ENCODE data around the gene QRFP. TPM values are rescaled to one million over a fixed set of nuclear protein-coding genes. Genes with fewer than 3 reads are reported as not detected.
A peak's percentile ranks its signal among the peaks of the same experiment; 100 is the strongest.

QRFP gene
- total and polyA plus RNA-seq, 2 of the 8 experiments (the other 6 are each of a cell fraction or from before 2014, with no cell fraction given), result not detected

DNA sequence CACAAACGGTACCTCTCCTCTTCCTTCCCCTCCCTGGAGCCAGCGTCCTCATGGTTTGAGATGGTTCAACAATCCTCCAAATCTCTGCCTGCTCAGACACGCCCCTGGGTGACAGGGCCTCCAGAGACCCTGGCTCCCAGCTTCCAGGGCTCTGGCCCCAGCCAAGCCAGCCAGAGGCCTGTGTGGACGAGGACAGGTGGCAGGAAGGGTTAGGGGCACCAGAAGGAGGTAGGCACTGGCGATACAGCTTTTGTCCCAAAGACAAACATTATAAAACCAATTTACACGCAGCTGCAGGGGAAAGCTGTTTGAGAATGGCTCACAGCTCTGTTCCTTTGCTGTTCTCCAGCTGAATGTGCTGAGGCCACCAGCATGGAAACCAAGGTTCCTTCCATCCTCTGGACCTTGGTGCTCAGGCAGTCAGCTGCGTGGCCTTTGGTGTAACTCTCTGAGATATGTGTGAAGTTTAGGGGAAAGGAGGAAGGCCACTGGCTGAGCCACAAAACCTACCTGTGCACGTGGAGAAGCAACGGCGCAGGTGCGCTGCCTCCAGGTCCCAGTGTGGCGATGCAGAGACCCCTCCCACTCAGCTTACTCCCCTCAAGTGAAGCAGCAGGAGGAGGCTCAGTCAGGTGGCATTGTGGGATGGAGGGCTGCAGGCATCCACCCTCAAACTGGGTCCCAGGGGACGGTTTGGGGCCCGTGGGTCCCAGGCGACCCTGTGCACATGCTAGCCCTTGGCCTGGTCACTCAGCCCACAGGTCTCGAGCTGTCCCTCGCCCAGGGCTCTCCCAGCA is 4.3 kb upstream of the QRFP start:
- no peak overlapping the region for H2BK20ac ChIP-seq (ENCODE audit: low read length)
- no peak overlapping the region for H3K18ac ChIP-seq (ENCODE audit: extremely low read depth, low read length)
- H3K56ac ChIP-seq (replicated peaks; ENCODE audit: insufficient read length, low read depth, low read length), result no peak overlapping the region
- H3K23ac ChIP-seq (ENCODE audit: insufficient read length), result no peak overlapping the region
- no peak overlapping the region for H3K4me2 ChIP-seq (ENCODE audit: insufficient read depth in 1 of 2, low read depth in 2 of 2, low read length in 2 of 2)
- H2BK5ac ChIP-seq (ENCODE audit: low read depth, low read length), result no peak overlapping the region; the same call in 1 of the 2 replicates
- no peak overlapping the region for H2AK5ac ChIP-seq (ENCODE audit: low read depth, low read length)
- H2BK120ac ChIP-seq (replicated peaks; ENCODE audit: low read depth, low read length), result peak overlapping the region; percentile 43
- H3K27ac ChIP-seq (ENCODE audit: low read depth, low read length), result no peak overlapping the region
- no peak overlapping the region for H3K4ac ChIP-seq (replicated peaks; ENCODE audit: insufficient read length, low read depth, low read length)
- H2AFZ ChIP-seq (ENCODE audit: low read length), result no peak overlapping the region
- H3K79me2 ChIP-seq (ENCODE audit: control insufficient read depth in 1 of 2, insufficient read depth in 2 of 2, low read length in 2 of 2), result no peaks in the 10 kb centered on the region
- H2BK15ac ChIP-seq (ENCODE audit: low read length), result no peak overlapping the region
- no peak overlapping the region for H2BK12ac ChIP-seq (ENCODE audit: low read depth, low read length)
- H3K79me1 ChIP-seq (ENCODE audit: low read depth, low read length), result no peaks in the 10 kb centered on the region
- WGBS, 2 experiments (ENCODE audit: extremely low coverage in 1 of 2, insufficient coverage in 1 of 2, insufficient read length in 1 of 2, insufficient replicate concordance in 2 of 2, low coverage in 1 of 2, low lambda C conversion rate in 2 of 2, missing lambda C conversion rate in 1 of 2), result 83% methylated on average over 17 of the region's 17 CpGs; no CpG with 5 or more reads in 1 of the 2 experiments
- ChIA-PET CTCF (ENCODE audit: partially characterized antibody) (interaction anchor here (0.6 to 2.1 kb wide), 12 partner anchors 10 to 975 kb away, joined by 3 to 15 read pairs (median 3); no protein-coding TSS in a partner anchor), POLR2A (ENCODE audit: partially characterized antibody) (interaction anchor here (1.2 to 1.6 kb wide), 2 partner anchors 13 to 34 kb away, joined by 3 read pairs; no protein-coding TSS in a partner anchor)
- FAIRE-seq (no peak), DNase-seq (ENCODE audit: low read depth in 1 of 2, low spot score in 2 of 2) (no peak)
- no peaks in the 10 kb centered on the region for H3K4me1 ChIP-seq (replicated peaks in 1 of 4; ENCODE audit: control insufficient read depth in 3 of 4, insufficient read depth in 4 of 4, low read length in 3 of 4)
- no peak overlapping the region for H4K5ac ChIP-seq (ENCODE audit: insufficient read length, low read depth, low read length)
- H3K14ac ChIP-seq (ENCODE audit: insufficient read length), result no peak overlapping the region
- H3K9me3 ChIP-seq (ENCODE audit: insufficient read depth in 2 of 2, low read depth in 1 of 2, low read length in 1 of 2), result no peaks in the 10 kb centered on the region
- H3K36me3 ChIP-seq (ENCODE audit: control insufficient read depth in 2 of 4, insufficient read depth in 4 of 4, low read length in 3 of 4), result no peaks in the 10 kb centered on the region
- H3K23me2 ChIP-seq (ENCODE audit: low read depth, low read length), result no peaks in the 10 kb centered on the region
- H3K4me3 ChIP-seq (ENCODE audit: extremely low read depth in 1 of 4, insufficient read depth in 2 of 4, low read depth in 3 of 4, low read length in 4 of 4), result no peak overlapping the region
- H4K91ac ChIP-seq (replicated peaks; ENCODE audit: insufficient read length, low read length), result no peak overlapping the region
- H3K27me3 ChIP-seq (replicated peaks in 1 of 4; ENCODE audit: control insufficient read depth in 3 of 4, extremely low read depth in 1 of 4, insufficient read depth in 3 of 4, low read length in 3 of 4), result no peaks in the 10 kb centered on the region
- no peak overlapping the region; the same call in 1 of the 2 replicates for H4K8ac ChIP-seq (ENCODE audit: extremely low read depth, insufficient read depth, low read length)
- H3K9ac ChIP-seq (replicated peaks in 1 of 4; ENCODE audit: extremely low read depth in 1 of 4, low read depth in 3 of 4, low read length in 3 of 4), result no peak overlapping the region
- H4K20me1 ChIP-seq (replicated peaks in 1 of 2; ENCODE audit: control insufficient read depth in 1 of 2, insufficient read depth in 2 of 2, low read length in 2 of 2), result peaks cover 0 to 3% of the 10 kb centered on the region in 2 experiments
- TF ChIP-seq SIRT6 (IDR thresholded peaks at IDR 0.05; ENCODE audit: low read length) (no peak), ZNF274 (IDR thresholded peaks at IDR 0.05; ENCODE audit: borderline replicate concordance, extremely low read depth, low read length) (no peak), BRCA1 (IDR thresholded peaks at IDR 0.05; ENCODE audit: low read depth, low read length) (no peak), SP4 (IDR thresholded peaks at IDR 0.05; ENCODE audit: low read length) (no peak), PHF8 (conservative IDR thresholded peaks at IDR 0.05; ENCODE audit: low read depth, low read length) (no peak), ASH2L (IDR thresholded peaks at IDR 0.05; ENCODE audit: low read length) (no peak), HDAC6 (IDR thresholded peaks at IDR 0.05; ENCODE audit: low read depth, low read length) (no peak), YY1 (IDR thresholded peaks at IDR 0.05; ENCODE audit: low read depth, low read length) (no peak), NANOG (IDR thresholded peaks at IDR 0.05; ENCODE audit: insufficient read depth, low read depth, low read length, poor library complexity, severe bottlenecking) (no peak), SAP30 (IDR thresholded peaks at IDR 0.05; ENCODE audit: insufficient read depth, insufficient replicate concordance, low read length) (no peak), RAD21 (IDR thresholded peaks at IDR 0.05 in 1 of 2, conservative IDR thresholded peaks at IDR 0.05 in 1 of 2; ENCODE audit: low read depth in 2 of 2, low read length in 2 of 2) (no peak), RXRA (IDR thresholded peaks at IDR 0.05; ENCODE audit: insufficient read depth, low read depth, low read length) (no peak), SRF (IDR thresholded peaks at IDR 0.05; ENCODE audit: low read depth, low read length) (no peak)

All from H1 (cell line).